Naive B cell (primary cell): ENCODE results near the gene PFN1. TPM values are rescaled to one million over a fixed set of nuclear protein-coding genes. Genes with fewer than 3 reads are reported as not detected.
"Not testable (repeated sequence)": the region's sequence is repeated elsewhere in the genome, so short reads cannot be mapped to it uniquely, and the experiment has no call there.

Experiments
- ATAC-seq, 2 donors: fragments of 150-1000 bp; cut with Tn5 transposase; 2 replicates each; pipeline ENCODE4 v1.10.0; 2021; ENCODE audit warnings: low read depth in 2 of 2, mild to moderate bottlenecking in 2 of 2, moderate library complexity in 2 of 2
- DNase-seq: peaks from one replicate; pipeline ENCODE4 v3.0.0; 2022
- H3K27ac Mint-ChIP-seq, 6 donors: one replicate each; pipeline ENCODE4 v1.8.0; 2020 to 2022; ENCODE audit warnings: mild to moderate bottlenecking in 6 of 6, mixed read lengths in 6 of 6, moderate library complexity in 5 of 6, inconsistent platforms in 2 of 6
- H3K27me3 Mint-ChIP-seq, 3 donors: one replicate each; pipeline ENCODE4 v1.8.0; 2021 to 2022; ENCODE audit warnings: mixed read lengths in 3 of 3, mild to moderate bottlenecking in 1 of 3
- H3K36me3 Mint-ChIP-seq, 2 donors: one replicate each; pipeline ENCODE4 v1.8.0; 2020 to 2022; ENCODE audit warnings: mixed read lengths in 2 of 2, inconsistent platforms in 1 of 2, mild to moderate bottlenecking in 1 of 2
- H3K4me1 Mint-ChIP-seq, 3 donors: one replicate each; pipeline ENCODE4 v1.8.0; 2020 to 2022; ENCODE audit warnings: mixed read lengths in 3 of 3, inconsistent platforms in 1 of 3, mild to moderate bottlenecking in 1 of 3, moderate library complexity in 1 of 3
- H3K4me3 Mint-ChIP-seq, 8 donors: one replicate each; pipeline ENCODE4 v1.8.0; 2020 to 2022; ENCODE audit warnings: mild to moderate bottlenecking in 8 of 8, mixed read lengths in 8 of 8, moderate library complexity in 8 of 8, inconsistent platforms in 2 of 8
- H3K9me3 Mint-ChIP-seq, 7 donors: one replicate each; pipeline ENCODE4 v1.8.0; 2020 to 2022; ENCODE audit warnings: mixed read lengths in 7 of 7, mild to moderate bottlenecking in 5 of 7, inconsistent platforms in 2 of 7, moderate library complexity in 1 of 7
- polyA plus RNA-seq, 6 donors: library from polyadenylated mRNA; unstranded; fragments of 300-500 nt; fragmentation: Illumina TruSeq; gene quantifications; one replicate each; pipeline ENCODE4 v1.2.3, GENCODE V29; 2021; ENCODE audit warnings: low read depth in 6 of 6

PFN1 gene
- polyA plus RNA-seq, 6 donors from 2014 or later, result 1,151 to 1,601 (median 1,370) TPM

GRCh38 chr17:4921320-4921719 is 27.0 kb downstream of the PFN1 start:
- H3K27me3 Mint-ChIP-seq, result no peaks in the 10 kb centered on the region
- peak overlapping the region in 1 of 8 donors; percentile 5 for H3K4me3 Mint-ChIP-seq
- no peak overlapping the region for H3K27ac Mint-ChIP-seq
- no peaks in the 10 kb centered on the region for H3K9me3 Mint-ChIP-seq
- ATAC-seq (no peak), DNase-seq (no peak)
- H3K4me1 Mint-ChIP-seq, result peaks cover 0 to 3% (median 0%) of the 10 kb centered on the region in 3 donors
- H3K36me3 Mint-ChIP-seq, result peaks cover 0 to under 1% of the 10 kb centered on the region in 2 donors

GRCh38 chr17:4920351-4921048 is 27.8 kb downstream of the PFN1 start:
- no peaks in the 10 kb centered on the region for H3K27me3 Mint-ChIP-seq
- no peaks in the 10 kb centered on the region for H3K9me3 Mint-ChIP-seq
- DNase-seq (no peak), ATAC-seq (no peak)
- no peak overlapping the region for H3K27ac Mint-ChIP-seq
- no peak overlapping the region for H3K4me3 Mint-ChIP-seq
- no peaks in the 10 kb centered on the region for H3K36me3 Mint-ChIP-seq
- H3K4me1 Mint-ChIP-seq, result peaks cover 0 to 3% (median 0%) of the 10 kb centered on the region in 3 donors

- no peak for ATAC-seq
- DNase-seq, result no peak
- no peak overlapping the region for H3K4me3 Mint-ChIP-seq
- no peak overlapping the region for H3K27ac Mint-ChIP-seq
- H3K27me3 Mint-ChIP-seq, result no peaks in the 10 kb centered on the region
- no peaks in the 10 kb centered on the region for H3K36me3 Mint-ChIP-seq
- peaks cover 0 to 2% (median 0%) of the 10 kb centered on the region in 3 donors for H3K4me1 Mint-ChIP-seq
- no peaks in the 10 kb centered on the region for H3K9me3 Mint-ChIP-seq
Measured at GRCh38 chr17:4919511-4920047, 28.8 kb downstream of the PFN1 start.

- not testable (repeated sequence) for H3K4me3 Mint-ChIP-seq, ATAC-seq, H3K4me1 Mint-ChIP-seq, H3K27me3 Mint-ChIP-seq, DNase-seq, H3K36me3 Mint-ChIP-seq, H3K27ac Mint-ChIP-seq, H3K9me3 Mint-ChIP-seq
Measured at GRCh38 chr17:4914551-4914950, 33.8 kb downstream of the PFN1 start.

GRCh38 chr17:4913994-4914393 is 34.3 kb downstream of the PFN1 start:
- H3K27me3 Mint-ChIP-seq, result peaks cover 0 to 9% (median 8%) of the 10 kb centered on the region in 3 donors
- peaks cover 0 to 2% (median 0%) of the 10 kb centered on the region in 3 donors for H3K4me1 Mint-ChIP-seq
- ATAC-seq (no peak), DNase-seq (no peak)
- H3K27ac Mint-ChIP-seq, result no peak overlapping the region
- H3K4me3 Mint-ChIP-seq, result no peak overlapping the region
- H3K9me3 Mint-ChIP-seq, result peaks cover 0 to 2% (median 0%) of the 10 kb centered on the region in 7 donors
- no peaks in the 10 kb centered on the region for H3K36me3 Mint-ChIP-seq

- peaks cover 0 to 4% (median 2%) of the 10 kb centered on the region in 3 donors for H3K4me1 Mint-ChIP-seq
- peaks cover 9 to 16% (median 15%) of the 10 kb centered on the region in 3 donors for H3K27me3 Mint-ChIP-seq
- ATAC-seq (peak; percentile 97 to 99), DNase-seq (peak; percentile 77)
- no peaks in the 10 kb centered on the region for H3K36me3 Mint-ChIP-seq
- H3K4me3 Mint-ChIP-seq, result no peak overlapping the region
- H3K9me3 Mint-ChIP-seq, result peaks cover 0 to 2% (median 0%) of the 10 kb centered on the region in 7 donors
- no peak overlapping the region for H3K27ac Mint-ChIP-seq
Measured at GRCh38 chr17:4908711-4909496, 39.4 kb downstream of the PFN1 start.

GRCh38 chr17:4908301-4908700 is 40.0 kb downstream of the PFN1 start:
- DNase-seq, result no peak
- H3K4me3 Mint-ChIP-seq, result no peak overlapping the region
- H3K27me3 Mint-ChIP-seq, result peaks cover 14 to 16% (median 15%) of the 10 kb centered on the region in 3 donors
- ATAC-seq, result no peak
- H3K9me3 Mint-ChIP-seq, result peaks cover 0 to 2% (median 0%) of the 10 kb centered on the region in 7 donors
- no peak overlapping the region for H3K27ac Mint-ChIP-seq
- H3K36me3 Mint-ChIP-seq, result no peaks in the 10 kb centered on the region
- peaks cover 6 to 8% (median 6%) of the 10 kb centered on the region in 3 donors for H3K4me1 Mint-ChIP-seq

GRCh38 chr17:4906642-4907041 is 41.7 kb downstream of the PFN1 start:
- H3K9me3 Mint-ChIP-seq, H3K27ac Mint-ChIP-seq, DNase-seq, H3K36me3 Mint-ChIP-seq, H3K4me3 Mint-ChIP-seq, ATAC-seq: not testable (repeated sequence)
- H3K4me1 Mint-ChIP-seq, result peaks cover 15 to 22% (median 20%) of the 10 kb centered on the region in 3 donors
- peaks cover 15 to 19% (median 16%) of the 10 kb centered on the region in 3 donors for H3K27me3 Mint-ChIP-seq

GRCh38 chr17:4903051-4903818 is 45.1 kb downstream of the PFN1 start, which contains the start of gene CHRNE:
CHRNE (minus strand) TSS chr17:4903098; CDS start chr17:4903063, 35 bp downstream.
- Mint-ChIP-seq H3K36me3 (no peaks in the 10 kb centered on the region), H3K4me1 (peaks cover 33 to 40% (median 37%) of the 10 kb centered on the region in 3 donors), H3K4me3 (peak within 1 kb of the TSS; percentile 55 to 88 (median 72)), H3K9me3 (no peaks in the 10 kb centered on the region), H3K27me3 (peaks cover 7 to 23% (median 22%) of the 10 kb centered on the region in 3 donors), H3K27ac (peak within 1 kb of the TSS; percentile 68 to 98 (median 88))
- DNase-seq, result peak; percentile 73
- peak in 1 of 2 donors; percentile 17 for ATAC-seq

- H3K27ac Mint-ChIP-seq, result peak overlapping the region; percentile 57 to 98 (median 84)
- H3K36me3 Mint-ChIP-seq, result peaks cover 0 to under 1% of the 10 kb centered on the region in 2 donors
- ATAC-seq (no peak), DNase-seq (no peak)
- peaks cover 33 to 46% (median 38%) of the 10 kb centered on the region in 3 donors for H3K4me1 Mint-ChIP-seq
- peak overlapping the region in 6 of 8 donors; percentile 7 to 88 (median 68) for H3K4me3 Mint-ChIP-seq
- peaks cover 7 to 25% (median 23%) of the 10 kb centered on the region in 3 donors for H3K27me3 Mint-ChIP-seq
- no peaks in the 10 kb centered on the region for H3K9me3 Mint-ChIP-seq
Measured at GRCh38 chr17:4902540-4902939, 45.8 kb downstream of the PFN1 start.

- Mint-ChIP-seq H3K27ac (peak overlapping the region; percentile 75 to 98 (median 90)), H3K36me3 (peaks cover 0 to 8% of the 10 kb centered on the region in 2 donors), H3K4me3 (peak overlapping the region in 7 of 8 donors; percentile 78 to 95 (median 89)), H3K27me3 (peaks cover 7 to 25% (median 23%) of the 10 kb centered on the region in 3 donors), H3K4me1 (peaks cover 33 to 46% (median 38%) of the 10 kb centered on the region in 3 donors), H3K9me3 (no peaks in the 10 kb centered on the region)
- ATAC-seq (peak in 1 of 2 donors; percentile 34), DNase-seq (peak; percentile 24)
Measured at GRCh38 chr17:4901648-4902344, 46.5 kb downstream of the PFN1 start.

GRCh38 chr17:4901108-4901647 is 47.2 kb downstream of the PFN1 start:
- Mint-ChIP-seq H3K27ac (peak overlapping the region; percentile 87 to 98 (median 94)), H3K27me3 (peaks cover 7 to 24% (median 23%) of the 10 kb centered on the region in 3 donors), H3K4me1 (peaks cover 33 to 46% (median 38%) of the 10 kb centered on the region in 3 donors), H3K36me3 (peaks cover 0 to 11% of the 10 kb centered on the region in 2 donors), H3K9me3 (no peaks in the 10 kb centered on the region), H3K4me3 (peak overlapping the region; percentile 77 to 95 (median 88))
- DNase-seq (no peak), ATAC-seq (peak in 1 of 2 donors; percentile 1)
